ENCODE measurements around the gene PAIP2B. TPM values are rescaled to one million over a fixed set of nuclear protein-coding genes. Genes with fewer than 3 reads are reported as not detected.

PAIP2B gene
- total RNA-seq, 2 experiments from 2014 or later: 3.0 to 6.9 TPM

- Histone ChIP-seq H3K79me2 (ENCODE audit: insufficient read depth, low read depth, low read length) (no peaks in the 10 kb centered on the region), H2AFZ (ENCODE audit: low read length) (no peak overlapping the region), H3K27ac (ENCODE audit: low read depth, low read length, poor library complexity, severe bottlenecking) (no peak overlapping the region), H4K20me1 (ENCODE audit: insufficient read depth, low read length) (no peaks in the 10 kb centered on the region; the same call in 1 of the 2 replicates), H3K9me2 (ENCODE audit: insufficient read depth, low read length) (no peaks in the 10 kb centered on the region), H3K4me2 (ENCODE audit: low read length) (no peak overlapping the region), H3K4me1 (ENCODE audit: insufficient read depth, low read length, poor library complexity, severe bottlenecking) (no peaks in the 10 kb centered on the region), H3K36me3 (ENCODE audit: insufficient read depth, low read length) (no peaks in the 10 kb centered on the region), H3K9me3 (ENCODE audit: low read length) (no peaks in the 10 kb centered on the region), H3K4me3 (ENCODE audit: low read depth, low read length, poor library complexity, severe bottlenecking) (no peak overlapping the region)
- TF ChIP-seq CTCF (conservative IDR thresholded peaks at IDR 0.05; ENCODE audit: low read length) (no peak), EZH2phosphoT487 (IDR thresholded peaks at IDR 0.05; ENCODE audit: borderline replicate concordance, low read depth, low read length) (no peak)
- no peak for DNase-seq (ENCODE audit: low spot score)
- ChIA-PET CTCF (ENCODE audit: unreplicated experiment) (no interaction called here), POLR2A (interaction anchor here (0.6 kb wide), 1 partner anchor 61 kb away, joined by 3 read pairs; no protein-coding TSS in a partner anchor)
- intact Hi-C loops (cut with micrococcal nuclease; ENCODE audit: unreplicated experiment): no loop called here
- no TSS peak for BruUV-seq (replicated peaks)
Measured at GRCh38 chr2:71212336-71212735, 14.6 kb downstream of the PAIP2B start.

- Histone ChIP-seq H3K9me3 (ENCODE audit: low read length) (no peaks in the 10 kb centered on the region), H3K27ac (ENCODE audit: low read depth, low read length, poor library complexity, severe bottlenecking) (no peak overlapping the region), H3K4me2 (ENCODE audit: low read length) (no peak overlapping the region), H4K20me1 (ENCODE audit: insufficient read depth, low read length) (no peaks in the 10 kb centered on the region; the same call in 1 of the 2 replicates), H3K4me1 (ENCODE audit: insufficient read depth, low read length, poor library complexity, severe bottlenecking) (no peaks in the 10 kb centered on the region), H3K4me3 (ENCODE audit: low read depth, low read length, poor library complexity, severe bottlenecking) (no peak overlapping the region), H3K9me2 (ENCODE audit: insufficient read depth, low read length) (no peaks in the 10 kb centered on the region), H3K79me2 (ENCODE audit: insufficient read depth, low read depth, low read length) (no peaks in the 10 kb centered on the region), H3K36me3 (ENCODE audit: insufficient read depth, low read length) (no peaks in the 10 kb centered on the region), H2AFZ (ENCODE audit: low read length) (no peak overlapping the region)
- intact Hi-C loops (cut with micrococcal nuclease; ENCODE audit: unreplicated experiment): no loop called here
- POLR2A ChIA-PET: interaction anchor here (0.7 kb wide), 1 partner anchor 28 kb away, joined by 5 read pairs; no protein-coding TSS in a partner anchor
- CTCF ChIA-PET (ENCODE audit: unreplicated experiment): no interaction called here
- DNase-seq (ENCODE audit: low spot score): no peak
- no peak for TF ChIP-seq CTCF (conservative IDR thresholded peaks at IDR 0.05; ENCODE audit: low read length)
- TF ChIP-seq EZH2phosphoT487 (IDR thresholded peaks at IDR 0.05; ENCODE audit: borderline replicate concordance, low read depth, low read length): no peak
- BruUV-seq (replicated peaks): no TSS peak
Measured at GRCh38 chr2:71210292-71210691, 16.6 kb downstream of the PAIP2B start.

GRCh38 chr2:71208756-71209155, 18.1 kb downstream of the PAIP2B start:
- no peaks in the 10 kb centered on the region for H4K20me1 ChIP-seq (ENCODE audit: insufficient read depth, low read length)
- no TSS peak for BruUV-seq (replicated peaks)
- ChIA-PET CTCF (ENCODE audit: unreplicated experiment) (no interaction called here), POLR2A (no interaction called here)
- intact Hi-C loops (cut with micrococcal nuclease; ENCODE audit: unreplicated experiment): no loop called here
- H3K9me3 ChIP-seq (ENCODE audit: low read length): no peaks in the 10 kb centered on the region
- no peak overlapping the region for H3K27ac ChIP-seq (ENCODE audit: low read depth, low read length, poor library complexity, severe bottlenecking)
- no peak for TF ChIP-seq EZH2phosphoT487 (IDR thresholded peaks at IDR 0.05; ENCODE audit: borderline replicate concordance, low read depth, low read length)
- TF ChIP-seq CTCF (conservative IDR thresholded peaks at IDR 0.05; ENCODE audit: low read length): no peak
- no peak overlapping the region for H3K4me2 ChIP-seq (ENCODE audit: low read length)
- H3K36me3 ChIP-seq (ENCODE audit: insufficient read depth, low read length): no peaks in the 10 kb centered on the region
- H2AFZ ChIP-seq (ENCODE audit: low read length): no peak overlapping the region
- no peaks in the 10 kb centered on the region for H3K4me1 ChIP-seq (ENCODE audit: insufficient read depth, low read length, poor library complexity, severe bottlenecking)
- DNase-seq (ENCODE audit: low spot score): no peak
- H3K79me2 ChIP-seq (ENCODE audit: insufficient read depth, low read depth, low read length): no peaks in the 10 kb centered on the region
- H3K4me3 ChIP-seq (ENCODE audit: low read depth, low read length, poor library complexity, severe bottlenecking): no peak overlapping the region
- H3K9me2 ChIP-seq (ENCODE audit: insufficient read depth, low read length): no peaks in the 10 kb centered on the region
